ENCODE measurements around the gene PLAC9.

- TF ChIP-seq POLR2AphosphoS5 (IDR thresholded peaks at IDR 0.05): no peak
- TF ChIP-seq CTCF (IDR thresholded peaks at IDR 0.05): no peak
- TF ChIP-seq EP300 (IDR thresholded peaks at IDR 0.05): no peak
- TF ChIP-seq POLR2A (IDR thresholded peaks at IDR 0.05; ENCODE audit: low read depth): no peak
Measured at GRCh38 chr10:80164596-80164995, 32.1 kb downstream of the PLAC9 start.

Measured in esophagus muscularis mucosa (tissue), 4 donors.